ENCODE measurements around the gene CCER1.

The CCER1 gene

GRCh38 chr12:90958347-90958746 is 3.4 kb upstream of the CCER1 start:
- TF ChIP-seq POLR2A (IDR thresholded peaks at IDR 0.05; ENCODE audit: low read depth, low read length), result no peak
- DNase-seq (ENCODE audit: insufficient read length, low spot score), result no peak
- no peak for FAIRE-seq

DNA sequence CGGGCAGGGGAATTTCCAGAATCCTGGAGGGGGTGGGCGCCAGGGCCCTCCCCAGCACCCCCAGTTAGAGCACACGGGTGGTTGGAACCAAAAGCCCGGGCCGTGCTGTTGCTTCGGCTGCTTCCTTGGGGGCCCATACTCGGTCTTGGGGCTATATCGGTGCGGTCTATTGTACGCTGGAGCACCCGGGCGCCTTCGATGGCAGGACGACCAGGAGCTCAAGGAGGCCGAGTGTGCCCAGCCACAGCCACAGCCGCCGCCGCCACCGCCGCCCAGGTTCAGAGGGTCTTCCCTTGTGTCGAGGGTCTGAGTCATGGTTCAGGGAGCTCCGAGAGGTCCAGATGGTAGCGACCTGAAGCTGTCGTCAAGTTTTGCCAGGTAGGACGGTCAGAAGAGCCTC is 548 bp downstream of the CCER1 start:
- no peak for DNase-seq (ENCODE audit: insufficient read length, low spot score)
- TF ChIP-seq POLR2A (IDR thresholded peaks at IDR 0.05; ENCODE audit: low read depth, low read length), result no peak
- no peak for FAIRE-seq

DNA sequence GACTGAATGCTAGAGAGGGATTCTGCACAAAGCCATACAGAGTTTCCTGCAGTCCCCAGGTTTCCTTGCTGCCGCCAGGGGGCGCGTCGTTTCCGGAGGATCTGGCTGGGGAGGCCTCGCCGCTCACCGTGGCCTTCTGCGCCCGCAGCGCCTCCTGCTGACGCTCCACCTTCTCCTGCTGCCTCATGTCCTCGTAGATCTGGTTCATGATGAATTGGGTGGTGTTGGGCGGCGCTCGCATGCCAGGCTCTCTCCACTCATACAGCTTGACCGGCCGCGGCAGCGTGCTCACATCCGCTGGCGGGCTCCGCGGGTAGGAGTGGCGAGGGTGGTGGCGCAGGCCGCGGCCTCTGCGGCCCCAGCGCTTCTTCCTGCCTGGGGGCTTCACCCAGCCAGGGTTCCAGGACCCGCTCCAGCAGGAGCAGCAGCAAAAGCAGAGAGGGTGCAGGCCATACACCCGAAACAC is 987 bp downstream of the CCER1 start:
- DNase-seq (ENCODE audit: insufficient read length, low spot score) (no peak), FAIRE-seq (no peak)
- no peak for TF ChIP-seq POLR2A (IDR thresholded peaks at IDR 0.05; ENCODE audit: low read depth, low read length)

GRCh38 chr12:90951432-90952105 is 3.4 kb downstream of the CCER1 start:
- FAIRE-seq (no peak), DNase-seq (ENCODE audit: insufficient read length, low spot score) (no peak)
- TF ChIP-seq POLR2A (IDR thresholded peaks at IDR 0.05; ENCODE audit: low read depth, low read length), result no peak

DNA sequence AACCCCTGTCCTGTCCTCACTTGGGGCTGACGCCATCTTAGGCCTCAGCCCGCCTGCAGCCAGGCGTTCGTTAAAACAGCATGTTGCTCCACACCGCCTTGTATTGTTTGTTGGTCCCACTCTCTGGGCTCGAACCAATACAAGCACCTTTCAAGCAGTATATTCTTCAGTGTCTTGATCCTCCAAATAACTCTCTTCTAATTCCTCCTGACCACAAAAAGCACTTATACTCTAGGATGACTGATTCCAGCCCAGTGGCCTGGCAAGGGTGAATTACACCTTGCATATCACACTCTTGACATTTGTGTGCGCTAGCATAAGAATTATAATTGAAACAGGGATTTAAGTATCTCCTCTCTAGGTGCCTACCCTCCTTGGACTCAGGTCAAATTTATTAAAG is 7.1 kb downstream of the CCER1 start:
- FAIRE-seq (no peak), DNase-seq (ENCODE audit: insufficient read length, low spot score) (no peak)
- no peak for TF ChIP-seq POLR2A (IDR thresholded peaks at IDR 0.05; ENCODE audit: low read depth, low read length)

DNA sequence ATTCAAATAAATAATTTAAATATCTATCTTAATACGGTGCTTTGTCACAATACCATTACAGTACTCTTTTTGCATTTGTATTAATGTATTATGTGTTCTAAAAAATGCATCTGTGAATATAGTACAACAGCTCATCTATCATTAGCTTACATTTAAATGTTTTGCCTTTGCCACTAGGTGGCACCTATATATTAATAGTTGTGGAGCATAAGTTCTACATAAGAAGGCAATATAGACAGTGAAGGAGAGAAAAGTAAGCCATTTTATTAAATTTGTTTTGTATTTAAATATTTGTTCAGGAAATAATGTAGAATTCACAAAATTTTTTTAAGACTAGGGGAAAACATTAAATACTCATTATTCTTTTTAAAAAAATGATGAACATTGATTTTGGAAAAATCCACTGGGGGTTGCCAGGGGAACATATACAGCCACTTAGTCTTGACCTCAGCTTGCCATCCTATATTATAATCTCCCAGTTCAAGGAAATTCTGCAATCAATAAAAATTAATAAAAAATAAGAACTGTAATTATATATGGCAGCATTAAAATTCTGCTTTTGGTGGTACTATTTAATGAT is 9.8 kb downstream of the CCER1 start:
- FAIRE-seq (peak; percentile 43), DNase-seq (ENCODE audit: insufficient read length, low spot score) (peak; percentile 8)
- no peak for TF ChIP-seq POLR2A (IDR thresholded peaks at IDR 0.05; ENCODE audit: low read depth, low read length)

GRCh38 chr12:90943255-90943654 is 11.7 kb downstream of the CCER1 start:
- FAIRE-seq (no peak), DNase-seq (ENCODE audit: insufficient read length, low spot score) (no peak)
- no peak for TF ChIP-seq POLR2A (IDR thresholded peaks at IDR 0.05; ENCODE audit: low read depth, low read length)

- DNase-seq (ENCODE audit: insufficient read length, low spot score) (no peak), FAIRE-seq (peak; percentile 50)
- TF ChIP-seq POLR2A (IDR thresholded peaks at IDR 0.05; ENCODE audit: low read depth, low read length), result no peak
These were observed 14.0 kb downstream of the CCER1 start for GRCh38 chr12:90940872-90941499.

DNA sequence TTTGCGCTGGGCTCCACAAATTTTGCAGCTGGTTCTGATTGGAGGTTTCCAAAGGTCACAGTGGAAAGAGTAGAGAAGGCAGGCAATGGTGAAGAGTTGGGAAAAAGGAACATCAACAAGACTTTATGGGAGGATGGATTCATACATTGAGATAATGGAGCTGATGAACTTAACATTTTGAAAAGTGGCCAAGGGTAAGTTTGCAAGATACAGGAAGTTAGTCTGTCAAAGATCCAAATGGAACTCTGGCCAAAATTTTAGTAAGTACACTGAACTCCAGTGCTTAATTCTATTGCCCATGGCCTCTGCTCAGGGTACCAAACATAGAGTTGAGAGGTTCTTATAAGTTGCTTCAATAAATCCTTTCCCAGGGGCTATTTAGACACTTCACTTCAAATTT is 15.6 kb downstream of the CCER1 start:
- FAIRE-seq, result no peak
- TF ChIP-seq POLR2A (IDR thresholded peaks at IDR 0.05; ENCODE audit: low read depth, low read length), result no peak
- DNase-seq (ENCODE audit: insufficient read length, low spot score), result no peak

DNA sequence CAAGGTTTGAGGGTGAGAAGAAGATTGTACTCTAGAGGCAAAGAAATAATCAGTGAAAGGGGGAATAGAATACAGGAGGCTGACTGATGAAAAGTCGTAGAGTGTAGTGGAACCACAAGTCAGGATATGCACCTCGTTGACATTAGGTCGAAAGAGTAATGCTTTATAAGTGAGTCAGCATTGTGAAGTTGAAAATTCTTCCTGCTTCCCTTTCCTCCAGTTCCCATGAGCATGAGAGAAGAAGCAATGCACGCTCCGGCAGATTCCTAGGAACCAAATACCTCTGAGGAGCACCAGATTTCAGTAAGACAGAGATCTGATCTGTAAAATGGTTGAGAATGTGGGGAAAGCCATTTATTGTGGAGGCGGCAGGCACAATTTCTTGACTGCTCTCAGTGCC is 16.5 kb downstream of the CCER1 start:
- peak; percentile 35 for DNase-seq (ENCODE audit: insufficient read length, low spot score)
- FAIRE-seq, result peak; percentile 97
- TF ChIP-seq POLR2A (IDR thresholded peaks at IDR 0.05; ENCODE audit: low read depth, low read length), result no peak

DNA sequence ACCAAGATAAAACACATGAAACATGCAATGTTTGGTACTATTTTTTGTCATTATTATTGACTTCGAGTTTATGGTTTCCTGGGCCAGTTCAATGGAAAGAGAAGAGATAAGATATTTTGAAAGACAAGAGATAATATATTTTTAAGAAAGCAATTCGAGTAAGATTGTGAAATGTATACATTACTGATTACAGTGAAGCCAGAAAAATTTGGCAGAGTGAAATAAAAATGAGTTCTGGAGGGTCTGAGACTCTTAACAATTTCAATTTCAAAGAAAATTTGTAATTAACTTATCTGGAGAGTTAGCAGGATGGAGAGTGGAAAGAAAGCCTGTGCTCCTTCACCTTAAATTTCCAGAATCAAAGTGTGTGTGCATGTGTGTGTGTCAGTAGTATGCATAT is 17.3 kb downstream of the CCER1 start:
- no peak for TF ChIP-seq POLR2A (IDR thresholded peaks at IDR 0.05; ENCODE audit: low read depth, low read length)
- DNase-seq (ENCODE audit: insufficient read length, low spot score) (no peak), FAIRE-seq (no peak)

- no peak for FAIRE-seq
- DNase-seq (ENCODE audit: insufficient read length, low spot score), result no peak
These were observed 18.6 kb downstream of the CCER1 start for GRCh38 chr12:90936230-90937005.

DNA sequence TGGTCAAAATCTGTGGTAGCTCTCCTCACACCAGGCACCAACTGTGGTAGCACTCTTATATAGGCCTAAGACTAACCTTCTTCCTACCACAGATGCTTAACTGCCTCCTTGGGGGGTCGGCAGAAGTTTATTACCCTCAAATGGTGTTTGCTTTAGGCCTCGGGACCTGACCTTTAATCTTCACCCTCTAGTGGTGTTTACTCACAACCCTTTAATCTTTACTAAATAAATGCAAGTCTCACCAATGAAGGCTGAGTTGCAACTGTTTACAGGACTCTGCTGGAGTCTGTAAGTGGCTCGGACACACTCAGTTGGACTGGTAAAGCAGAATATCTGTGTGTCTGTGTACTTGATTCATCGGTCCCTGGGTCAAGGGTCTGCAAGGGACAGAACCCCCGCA is 29.4 kb downstream of the CCER1 start:
- DNase-seq (ENCODE audit: insufficient read length, low spot score) (no peak), FAIRE-seq (no peak)
- TF ChIP-seq POLR2A (IDR thresholded peaks at IDR 0.05; ENCODE audit: low read depth, low read length), result no peak

More at GRCh38 chr12:90936230-90937005, 18.6 kb downstream of the CCER1 start:
- no peak for TF ChIP-seq POLR2A (IDR thresholded peaks at IDR 0.05; ENCODE audit: low read depth, low read length)

DNA sequence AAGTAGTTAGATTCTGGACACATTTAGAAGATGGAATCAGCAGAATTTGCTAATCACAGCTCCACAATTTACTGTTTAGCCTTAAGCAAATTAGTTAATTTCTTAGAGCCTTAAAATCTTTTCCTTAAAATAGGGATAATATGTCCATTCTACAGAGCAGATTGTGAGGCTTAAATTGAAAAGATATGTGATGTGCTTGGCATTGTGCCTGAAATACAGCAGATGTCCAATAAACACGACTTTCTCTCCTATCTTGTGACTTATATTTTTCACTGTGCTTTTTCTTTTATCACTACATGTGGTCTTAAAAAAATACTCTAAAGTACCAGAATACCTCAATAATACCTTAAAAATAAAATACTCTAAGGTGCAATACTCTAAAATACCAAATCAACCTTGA is 30.6 kb downstream of the CCER1 start:
- DNase-seq (ENCODE audit: insufficient read length, low spot score) (no peak), FAIRE-seq (no peak)
- no peak for TF ChIP-seq POLR2A (IDR thresholded peaks at IDR 0.05; ENCODE audit: low read depth, low read length)
